Transverse colon (tissue), 4 donors: ENCODE measurements around the gene NELFE. TPM values are rescaled to one million over a fixed set of nuclear protein-coding genes. Genes with fewer than 3 reads are reported as not detected.
"Not testable (repeated sequence)": the region's sequence is repeated elsewhere in the genome, so short reads cannot be mapped to it uniquely, and the experiment has no call there.

Experiments used
- DNase-seq: peaks from one replicate; pipeline ENCODE4 v3.0.0-alpha.2; 2019
- H3K27ac ChIP-seq, 4 donors: fragments of 200-600 bp; sonication (generic); 2 replicates each; pipeline ENCODE4 v1.5.1; 2016 to 2018; ENCODE audit warnings: inconsistent platforms in 4 of 4
- H3K27me3 ChIP-seq: fragments of 200-600 bp; sonication (generic); 2 replicates; pipeline ENCODE4 v1.5.1; 2017; ENCODE audit warnings: inconsistent platforms
- H3K36me3 ChIP-seq, 4 donors: fragments of 200-600 bp; sonication (generic); 2 replicates each; pipeline ENCODE4 v1.5.1; 2017 to 2019; ENCODE audit warnings: inconsistent platforms in 4 of 4
- H3K4me1 ChIP-seq, 4 donors: fragments of 200-600 bp; sonication (generic); 2 replicates each; pipeline ENCODE4 v1.5.1; 2017 to 2020; ENCODE audit warnings: inconsistent platforms in 4 of 4
- H3K4me3 ChIP-seq, 4 donors: fragments of 200-600 bp; sonication (generic); 1 replicate in 1 of 4; 2 replicates in 3 of 4; pipeline versions ENCODE4 v1.5.1 to v1.6.1; 2017 to 2019; ENCODE audit warnings: inconsistent platforms in 4 of 4
- H3K9me3 ChIP-seq, 2 donors: fragments of 200-600 bp; sonication (generic); 2 replicates each; pipeline ENCODE4 v1.5.1; 2017 to 2019; ENCODE audit warnings: inconsistent platforms in 2 of 2
- CTCF ChIP-seq, 5 experiments: fragments of 200-600 bp in 3 of 5; fragments of 450-650 bp in 2 of 5; sonication (generic) in 3 of 5; IDR thresholded peaks; 1 replicate in 2 of 5; 2 replicates in 3 of 5; pipeline ENCODE4 v1.5.1; 2016 to 2017; ENCODE audit warnings: antibody characterized with exemption in 5 of 5, inconsistent platforms in 3 of 5, mild to moderate bottlenecking in 2 of 5, moderate library complexity in 1 of 5
- EP300 ChIP-seq: sonication (generic); formaldehyde crosslinking; IDR thresholded peaks from one replicate; pipeline ENCODE4 v1.6.1; 2017; ENCODE audit warnings: antibody characterized with exemption, low read depth
- POLR2A ChIP-seq: fragments of 450-650 bp; IDR thresholded peaks from one replicate; pipeline ENCODE4 v1.6.1; 2016; ENCODE audit warnings: antibody characterized with exemption, mild to moderate bottlenecking, moderate library complexity
- POLR2AphosphoS5 ChIP-seq, 3 donors: sonication (generic); formaldehyde crosslinking; IDR thresholded peaks; one replicate each; pipeline ENCODE4 v1.6.1; 2016; ENCODE audit warnings: antibody characterized with exemption in 3 of 3
- WGBS, 2 donors: methylation state at CpG; one replicate each; pipeline ENCODE4 v1.1.5; 2018; ENCODE audit warnings: low coverage in 1 of 2; 5-methylcytosine and 5-hydroxymethylcytosine counted together
- in situ Hi-C, 4 donors: fragments of 200-750 bp; cut with MboI; loops; one replicate each; pipeline versions ENCODE4 v1.15.0 to v1.15.1; 2017; ENCODE audit warnings: low sequenced_read_pairs in 3 of 4, low pct_ligation_motif_present in 1 of 4, low pct_unique_long_range_greater_than_20kb in 1 of 4
- intact Hi-C: fragments of 100-400 bp; cut with DNase I; formaldehyde crosslinking; loops from one replicate; pipeline ENCODE4 v1.15.1; 2023; ENCODE audit warnings: low total_unique reads
- total RNA-seq, 4 donors: library from RNA; depleted of rRNA; stranded (reverse); fragments of >200 nt; gene quantifications; one replicate each; pipeline ENCODE4 v1.1.0, GENCODE V29; 2016

Gene NELFE
- 100 to 1,000 TPM in 1 of 4 donors, 10 to 100 TPM in 3; 59.2 to 114 (median 88.0) TPM for total RNA-seq

- intact Hi-C loops (no loop called here), in situ Hi-C loops (loop anchor here in 3 of 4 donors (10.0 to 25.0 kb wide), 3 partner anchors 54 to 284 kb away; partner anchors contain the start of gene ZBTB12 (in 1 of the 3))
- Histone ChIP-seq H3K9me3 (no peaks in the 10 kb centered on the region), H3K4me1 (peaks cover 11 to 23% (median 19%) of the 10 kb centered on the region in 4 donors), H3K27ac (peak within 1 kb of the TSS; percentile 83 to 94 (median 86)), H3K36me3 (peaks cover 0 to 30% (median 12%) of the 10 kb centered on the region in 4 donors), H3K27me3 (no peaks in the 10 kb centered on the region), H3K4me3 (peak within 1 kb of the TSS; percentile 62 to 94 (median 80))
- 0 to 1% methylated on average over 5 to 58 of the region's 59 CpGs for WGBS, 2 donors
- DNase-seq: peak; percentile 99
- no peak for TF ChIP-seq CTCF (IDR thresholded peaks at IDR 0.05)
- TF ChIP-seq POLR2A: peak; percentile 80
- peak; percentile 64 to 90 (median 78) for TF ChIP-seq POLR2AphosphoS5 (IDR thresholded peaks at IDR 0.05)
- no peak for TF ChIP-seq EP300
Measured at GRCh38 chr6:31958741-31959739, at the start of gene NELFE, which contains the start of gene SKIC2. NELFE (minus strand) TSS chr6:31958971; CDS start chr6:31958446, 525 bp downstream. SKIC2 (plus strand) TSS chr6:31959175; CDS start chr6:31959193, 18 bp downstream.

GRCh38 chr6:32008037-32008436 lies 49.3 kb upstream of the NELFE start:
- H3K4me3 ChIP-seq, H3K36me3 ChIP-seq, H3K4me1 ChIP-seq, intact Hi-C loops, H3K27ac ChIP-seq, H3K9me3 ChIP-seq, in situ Hi-C loops, H3K27me3 ChIP-seq, DNase-seq: not testable (repeated sequence)
- WGBS, 2 donors: no CpG with 5 or more reads among the region's 24 CpGs

- H3K9me3 ChIP-seq, in situ Hi-C loops: not testable (repeated sequence)
Measured at GRCh38 chr6:32007086-32007485, 48.3 kb upstream of the NELFE start.

GRCh38 chr6:32005991-32006529 lies 47.3 kb upstream of the NELFE start:
- H3K4me1 ChIP-seq, H3K36me3 ChIP-seq, H3K4me3 ChIP-seq, H3K27ac ChIP-seq, intact Hi-C loops, H3K9me3 ChIP-seq, in situ Hi-C loops, H3K27me3 ChIP-seq, DNase-seq: not testable (repeated sequence)
- 100% methylated on average over 1 of the region's 8 CpGs for WGBS, 2 donors

More at GRCh38 chr6:32007086-32007485, 48.3 kb upstream of the NELFE start:
- H3K36me3 ChIP-seq, H3K27ac ChIP-seq, H3K4me1 ChIP-seq, H3K4me3 ChIP-seq, H3K27me3 ChIP-seq, intact Hi-C loops, DNase-seq: not testable (repeated sequence)
- WGBS, 2 donors: 84% methylated on average over 9 of the region's 12 CpGs; no CpG with 5 or more reads in 1 of the 2 donors

GRCh38 chr6:32005538-32005880 lies 46.7 kb upstream of the NELFE start:
- no CpG with 5 or more reads among the region's 9 CpGs for WGBS, 2 donors
- intact Hi-C loops, H3K27me3 ChIP-seq, H3K4me1 ChIP-seq, H3K4me3 ChIP-seq, H3K36me3 ChIP-seq, DNase-seq, H3K9me3 ChIP-seq, in situ Hi-C loops, H3K27ac ChIP-seq: not testable (repeated sequence)

- H3K4me1 ChIP-seq, H3K27ac ChIP-seq, H3K4me3 ChIP-seq, intact Hi-C loops, in situ Hi-C loops, DNase-seq, H3K9me3 ChIP-seq, H3K36me3 ChIP-seq, H3K27me3 ChIP-seq: not testable (repeated sequence)
- WGBS, 2 donors: 72% methylated on average over 7 of the region's 13 CpGs; no CpG with 5 or more reads in 1 of the 2 donors
Measured at GRCh38 chr6:32004864-32005537, 46.2 kb upstream of the NELFE start.

- H3K27me3 ChIP-seq, H3K36me3 ChIP-seq, H3K9me3 ChIP-seq, H3K27ac ChIP-seq, H3K4me3 ChIP-seq, H3K4me1 ChIP-seq, in situ Hi-C loops, DNase-seq, intact Hi-C loops: not testable (repeated sequence)
- 52 to 93% methylated on average over 3 of the region's 4 CpGs for WGBS, 2 donors
Measured at GRCh38 chr6:32004393-32004792, 45.6 kb upstream of the NELFE start.

GRCh38 chr6:32003301-32003700 lies 44.5 kb upstream of the NELFE start:
- H3K4me3 ChIP-seq, H3K9me3 ChIP-seq, in situ Hi-C loops, H3K36me3 ChIP-seq, H3K27me3 ChIP-seq, intact Hi-C loops, H3K4me1 ChIP-seq, H3K27ac ChIP-seq, DNase-seq: not testable (repeated sequence)
- no CpG with 5 or more reads among the region's 7 CpGs for WGBS, 2 donors
